ENCODE results near the gene EXOSC2.

The EXOSC2 gene

DNA sequence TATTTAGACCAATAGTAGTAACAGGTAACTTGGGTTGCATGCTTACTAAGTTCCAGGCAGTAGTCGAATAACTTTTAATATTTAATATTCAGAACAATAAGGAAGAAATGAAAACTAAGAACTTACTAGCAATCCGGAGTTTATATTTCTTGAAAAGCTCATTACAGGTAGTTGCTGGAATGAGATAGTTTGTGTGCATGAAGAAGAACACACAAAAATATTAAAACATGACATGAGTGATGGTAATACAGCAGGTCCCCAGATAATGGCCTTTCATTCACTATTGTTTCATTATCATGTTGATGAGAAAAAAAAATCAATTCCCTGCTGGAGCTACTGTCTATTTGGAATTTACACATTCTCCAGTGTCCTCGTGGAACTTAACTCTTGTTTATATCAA is 44.7 kb downstream of the EXOSC2 start:
- DNase-seq (ENCODE audit: low spot score): no peak

DNA sequence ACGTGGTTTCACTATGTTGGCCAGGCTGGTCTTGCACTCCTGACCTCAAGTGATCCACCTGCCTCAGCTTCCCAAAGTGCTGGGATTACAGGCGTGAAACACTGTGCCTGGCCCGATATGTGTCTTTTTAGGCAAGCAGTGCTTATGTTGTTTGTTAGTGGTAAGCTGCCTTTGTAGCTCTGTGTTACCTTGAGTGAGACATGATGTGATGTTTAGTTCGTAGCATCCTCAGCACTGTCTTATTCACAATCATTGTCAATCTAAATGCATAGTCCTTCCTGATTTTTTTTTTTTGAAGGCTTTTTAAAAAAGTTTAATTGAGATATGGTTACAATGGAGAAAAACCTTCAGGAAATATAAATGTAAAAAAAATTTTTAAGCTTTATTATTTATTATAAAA is 45.5 kb downstream of the EXOSC2 start:
- no peak for DNase-seq (ENCODE audit: low spot score)

DNA sequence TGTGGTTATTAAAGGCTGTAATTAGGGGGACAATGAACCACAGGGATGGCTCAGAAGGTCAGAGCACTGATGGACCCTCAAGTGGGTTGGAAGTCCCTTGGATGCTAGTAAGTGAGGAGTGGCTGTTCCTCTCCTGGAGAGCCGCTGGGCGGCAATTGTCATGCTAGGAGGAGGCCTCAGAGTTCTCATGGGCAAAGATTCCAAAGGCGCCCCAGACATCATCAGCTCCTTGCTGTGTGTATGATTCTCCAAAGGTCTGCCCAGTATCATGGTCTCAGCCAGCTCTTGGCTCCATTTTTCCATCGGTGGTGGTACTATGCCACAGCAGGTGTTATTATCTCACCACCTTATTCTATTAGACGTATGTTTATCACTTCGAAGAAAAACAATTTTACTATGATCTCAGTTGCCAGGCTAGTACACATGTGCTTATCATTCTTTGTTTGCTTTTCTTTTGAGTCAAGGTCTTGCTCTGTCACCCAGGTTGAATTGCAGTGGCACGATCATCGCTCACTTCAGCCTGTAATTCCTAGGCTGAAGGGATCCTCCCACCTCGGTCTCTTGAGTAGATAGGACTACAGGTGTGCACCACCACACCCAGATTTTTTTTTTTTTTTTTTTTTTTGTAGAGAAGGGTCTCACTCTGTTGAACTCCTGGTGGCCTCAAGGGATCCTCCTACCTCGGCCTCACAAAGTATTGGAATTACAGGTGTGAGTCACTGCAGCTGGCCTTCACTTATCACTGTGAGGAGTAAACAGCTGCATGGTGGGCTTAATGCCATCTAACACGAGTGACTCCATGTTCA is 46.8 kb downstream of the EXOSC2 start:
- no peak for DNase-seq (ENCODE audit: low spot score)

DNA sequence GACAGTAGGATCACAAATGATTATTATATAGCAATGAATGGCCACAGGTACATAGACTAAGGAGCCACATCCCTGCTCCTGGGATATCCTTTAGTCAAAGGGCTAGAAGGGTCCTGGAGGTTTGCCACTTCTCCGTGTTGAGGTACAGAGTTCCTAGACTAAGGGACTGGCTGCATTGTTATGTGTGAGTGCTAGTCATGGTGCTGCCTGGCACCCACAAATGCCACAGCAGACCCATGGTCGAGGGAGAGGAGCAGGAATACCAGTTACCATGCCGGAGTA is 47.4 kb downstream of the EXOSC2 start:
- no peak for DNase-seq (ENCODE audit: low spot score)

DNA sequence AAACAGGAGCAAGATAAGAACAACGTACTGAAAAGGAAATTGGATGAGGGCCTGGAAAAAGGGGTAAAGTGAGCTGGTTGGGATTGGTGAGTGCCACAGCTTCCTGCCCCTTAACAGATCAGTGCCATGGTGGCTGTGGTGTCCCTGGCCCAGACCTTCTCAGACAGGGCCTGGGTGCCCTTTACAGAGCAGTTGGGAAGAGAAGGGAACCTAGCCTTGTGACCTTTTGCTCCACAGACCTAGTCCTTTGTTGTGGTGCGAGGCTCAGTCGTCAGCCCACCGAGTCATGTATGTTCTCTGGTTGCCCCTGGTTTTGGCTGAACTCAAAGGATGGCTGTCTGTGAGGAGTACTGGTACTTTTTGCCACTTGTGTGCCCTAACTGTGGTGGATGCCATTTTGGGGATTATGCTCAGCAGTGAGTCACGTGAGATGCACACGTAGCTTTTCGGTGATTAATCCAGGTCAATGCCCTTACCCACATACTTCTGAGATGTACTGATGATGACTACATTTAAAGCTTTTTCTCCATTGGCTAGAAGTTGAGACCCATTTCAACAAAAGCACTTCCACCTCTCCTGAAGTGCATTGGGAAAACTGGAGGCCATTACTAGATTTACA is 48.4 kb downstream of the EXOSC2 start:
- DNase-seq (ENCODE audit: low spot score): peak; percentile 62

DNA sequence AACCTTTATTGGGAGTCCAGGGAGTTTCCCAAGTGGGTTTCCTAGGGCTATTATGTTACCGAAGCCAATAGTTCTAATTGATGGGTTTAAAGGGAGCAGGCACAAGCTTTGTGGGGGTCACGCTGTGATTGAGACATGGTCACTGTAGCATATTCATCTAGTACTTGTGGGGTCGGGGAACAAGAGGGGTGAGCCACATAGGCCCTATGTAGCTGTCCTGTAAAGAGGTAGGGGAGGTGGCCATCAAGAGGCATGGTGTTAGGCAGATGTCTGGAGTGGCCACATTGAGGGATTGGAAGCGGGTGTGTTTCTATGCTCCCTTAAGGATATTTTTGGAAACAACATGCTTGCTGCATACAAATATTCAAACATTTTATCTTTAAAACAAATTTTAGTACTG is 50.1 kb downstream of the EXOSC2 start:
- no peak for DNase-seq (ENCODE audit: low spot score)

DNA sequence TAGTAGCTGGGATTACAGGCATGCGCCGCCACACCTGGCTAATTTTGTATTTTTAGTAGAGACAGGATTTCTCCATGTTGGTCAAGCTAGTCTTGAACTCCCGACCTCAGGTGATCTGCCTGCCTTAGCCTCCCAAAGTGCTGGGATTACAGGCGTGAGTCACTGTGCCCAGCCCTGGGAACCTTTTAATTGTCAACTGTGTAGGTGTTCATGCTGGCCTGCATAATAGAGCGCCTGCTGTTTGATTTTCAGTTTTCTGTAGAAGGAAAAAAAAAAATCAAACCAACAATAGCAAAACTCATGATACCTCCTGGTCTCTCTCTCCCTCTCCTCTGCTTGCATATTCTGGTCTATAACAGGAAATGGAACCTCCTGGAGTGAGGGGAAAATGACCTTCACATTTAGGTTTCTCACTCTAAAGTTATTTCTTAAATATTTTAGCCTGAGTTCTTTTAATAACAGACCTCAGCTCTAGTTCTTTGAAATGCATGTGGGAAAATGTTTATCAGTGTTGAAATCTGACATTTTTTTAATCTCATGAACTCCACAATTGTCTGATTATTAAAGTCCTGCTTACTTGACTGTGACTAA is 51.7 kb downstream of the EXOSC2 start:
- no peak for DNase-seq (ENCODE audit: low spot score)

DNA sequence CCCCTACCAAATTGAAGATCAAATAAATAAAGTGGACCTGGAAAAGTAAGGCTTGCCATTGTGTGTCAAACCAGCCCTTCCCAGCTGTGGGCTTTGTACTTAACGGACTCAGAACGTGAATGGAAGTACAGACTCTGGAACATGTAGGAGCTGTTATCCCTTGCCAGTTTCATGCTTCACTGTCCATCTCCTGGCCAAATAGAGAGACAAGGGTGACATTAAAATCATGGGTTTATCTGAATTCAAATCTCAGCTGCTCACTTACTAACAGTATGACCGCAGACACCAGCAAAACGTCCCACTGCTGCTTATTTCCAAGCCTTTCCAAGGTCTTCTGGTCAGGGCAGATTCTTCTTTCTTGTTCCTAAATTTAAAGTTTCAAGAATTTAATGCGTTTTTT is 52.2 kb downstream of the EXOSC2 start:
- DNase-seq (ENCODE audit: low spot score): no peak

DNA sequence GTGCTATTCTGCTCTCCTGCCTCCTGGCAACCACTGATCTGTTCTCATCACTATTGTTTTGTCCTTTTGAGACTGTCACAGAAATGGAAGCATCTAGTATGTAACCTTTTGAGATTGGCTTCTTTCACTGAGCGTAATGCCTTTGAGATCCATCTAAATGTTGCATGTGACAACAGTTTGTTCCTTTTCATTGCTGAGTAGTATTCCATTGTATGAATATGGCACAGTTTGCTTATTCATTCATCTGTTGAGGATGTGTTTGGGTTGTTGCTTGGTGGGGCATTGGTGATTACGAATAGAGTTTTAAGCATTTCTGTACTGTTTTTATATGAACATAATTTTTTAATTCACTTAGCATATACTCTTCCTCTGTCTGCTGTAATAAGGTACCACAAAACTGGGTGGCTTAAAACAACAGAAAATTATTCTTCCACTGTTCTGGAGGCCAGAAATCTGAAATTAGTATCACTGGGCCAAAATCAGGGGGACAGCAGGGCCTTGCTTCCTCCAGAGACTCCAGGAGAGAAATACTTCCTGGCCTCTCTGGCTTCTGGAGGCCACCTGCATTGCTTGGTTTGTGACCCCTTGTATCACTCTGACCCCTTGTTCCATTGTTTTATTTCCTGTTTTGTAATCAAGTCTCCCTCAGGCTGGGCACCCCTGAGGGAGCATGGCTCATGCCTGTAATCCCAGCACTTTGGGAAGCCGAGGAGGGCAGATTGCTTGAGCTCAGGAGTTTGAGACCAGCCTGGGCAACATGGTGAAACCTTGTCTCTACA is 53.0 kb downstream of the EXOSC2 start:
- DNase-seq (ENCODE audit: low spot score): no peak

DNA sequence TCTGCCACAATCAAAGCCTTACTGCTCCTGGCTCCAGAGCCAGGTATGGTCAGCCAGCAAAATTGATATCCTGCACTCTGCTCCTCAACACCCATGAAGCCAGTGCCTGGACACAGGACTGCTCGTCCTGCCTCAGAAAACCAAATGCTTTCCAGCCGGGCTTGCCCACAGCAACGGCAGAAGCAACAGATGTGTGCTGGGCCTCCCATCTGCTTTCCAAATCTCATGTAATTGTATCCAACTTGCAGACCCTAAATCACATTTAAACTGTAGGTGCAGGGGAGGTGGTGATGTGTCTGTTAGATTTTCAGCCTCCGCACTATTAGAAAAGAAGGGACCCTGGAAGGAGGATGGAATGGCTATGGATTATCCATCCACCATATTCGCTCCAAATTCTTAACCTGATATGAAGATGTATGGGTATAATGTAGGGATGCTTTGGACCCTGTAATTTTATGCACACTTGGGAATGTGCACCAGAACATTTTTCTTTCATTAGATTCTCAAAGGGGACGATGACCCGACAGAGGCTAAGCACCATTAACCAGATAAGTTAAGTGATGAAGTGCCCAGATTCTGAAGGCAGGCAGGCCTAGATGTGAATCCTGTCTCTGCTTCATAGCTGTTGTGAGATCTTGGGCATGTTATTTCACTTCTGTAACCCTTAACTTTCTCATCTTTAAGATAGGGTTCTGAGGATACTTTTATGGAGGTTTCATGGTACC is 58.2 kb downstream of the EXOSC2 start:
- no peak for DNase-seq (ENCODE audit: low spot score)

Measured in AG08396 (cell line).